HG02610 (cell line): ENCODE measurements around the gene GLT8D1.
A peak's percentile ranks its signal among the peaks of the same experiment; 100 is the strongest.

Source experiments
- ATAC-seq: cut with Tn5 transposase; IDR thresholded peaks from one replicate; pipeline ENCODE4 v1.9.1; 2021; ENCODE audit warnings: mild to moderate bottlenecking, moderate library complexity; ENCODE audit not compliant: unreplicated experiment

Gene GLT8D1

GRCh38 chr3:52712291-52713212 is 7.0 kb upstream of the GLT8D1 start:
- no peak for ATAC-seq

- ATAC-seq = no peak
Measured at GRCh38 chr3:52710512-52710911, 4.9 kb upstream of the GLT8D1 start.

DNA sequence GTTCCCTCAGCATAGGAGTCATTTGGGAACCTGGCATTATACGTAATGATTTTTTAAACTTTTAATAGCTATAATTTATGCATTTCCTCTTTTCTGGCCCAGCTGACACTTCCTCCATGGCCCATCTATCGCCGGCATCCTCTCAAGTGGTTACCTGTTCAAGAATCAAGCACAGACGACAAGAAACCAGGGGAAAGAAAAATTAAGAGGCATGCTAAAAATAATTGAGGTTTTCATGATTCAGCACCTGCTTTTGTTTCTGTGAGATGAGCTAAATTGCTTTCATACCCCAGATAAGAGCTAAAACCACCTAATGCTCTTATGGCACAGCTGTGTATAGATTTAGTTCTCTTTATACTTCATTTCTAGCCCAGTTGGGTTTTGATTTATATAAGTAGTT is 2.0 kb upstream of the GLT8D1 start:
- ATAC-seq = no peak

DNA sequence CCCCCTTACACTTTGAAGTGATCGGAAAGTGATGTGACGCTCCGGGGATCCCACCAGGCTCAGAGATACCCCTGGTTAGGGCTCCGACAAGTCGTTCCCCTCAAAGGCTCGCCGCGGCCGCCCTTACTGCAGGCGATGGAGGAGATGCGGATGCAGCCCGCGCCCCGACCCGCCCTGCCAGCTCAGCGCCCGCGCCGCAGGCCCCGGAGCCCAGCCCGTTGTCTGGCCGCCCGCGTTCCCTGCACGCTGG is 228 bp downstream of the GLT8D1 start:
- ATAC-seq = no peak

DNA sequence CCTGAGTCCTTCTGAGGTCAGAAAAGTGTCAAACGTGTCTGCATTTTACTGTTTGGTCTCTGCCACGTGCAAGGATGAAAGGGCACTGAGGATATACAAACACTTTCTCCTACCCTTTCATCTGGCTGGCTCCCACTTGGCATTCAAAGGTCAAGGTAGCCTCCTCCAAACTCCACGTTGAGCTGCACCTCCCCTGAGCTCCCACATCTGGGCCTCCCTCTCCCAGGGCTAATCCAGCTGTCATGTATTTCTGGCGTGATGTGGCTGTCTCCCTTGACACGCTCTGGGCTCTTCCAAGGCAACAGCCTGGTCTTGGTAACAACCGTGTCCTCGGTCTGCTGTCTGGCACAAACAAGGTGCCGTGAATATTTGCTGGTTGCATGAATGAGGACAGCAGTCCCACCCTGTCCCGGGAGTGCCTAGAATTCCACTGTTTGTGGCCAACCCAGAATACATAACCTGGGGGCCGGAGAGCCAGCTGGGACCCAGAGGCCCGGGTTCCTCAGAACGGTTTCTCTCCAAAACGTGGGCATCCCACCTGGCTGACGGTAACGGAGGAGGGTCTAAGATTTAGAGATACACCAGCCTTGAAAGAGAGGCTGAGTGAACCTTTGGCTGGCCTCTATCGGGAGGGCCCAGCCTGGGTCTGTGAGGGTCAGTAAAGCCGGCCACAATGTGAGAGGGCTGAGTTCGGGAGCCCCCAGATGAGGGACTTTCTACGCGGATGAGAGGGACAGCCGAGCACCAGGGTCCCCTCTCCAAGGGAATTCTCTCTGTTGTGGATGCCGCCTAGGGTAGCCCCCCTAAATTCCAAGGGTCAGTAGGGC is 767 bp downstream of the GLT8D1 start:
- no peak for ATAC-seq

DNA sequence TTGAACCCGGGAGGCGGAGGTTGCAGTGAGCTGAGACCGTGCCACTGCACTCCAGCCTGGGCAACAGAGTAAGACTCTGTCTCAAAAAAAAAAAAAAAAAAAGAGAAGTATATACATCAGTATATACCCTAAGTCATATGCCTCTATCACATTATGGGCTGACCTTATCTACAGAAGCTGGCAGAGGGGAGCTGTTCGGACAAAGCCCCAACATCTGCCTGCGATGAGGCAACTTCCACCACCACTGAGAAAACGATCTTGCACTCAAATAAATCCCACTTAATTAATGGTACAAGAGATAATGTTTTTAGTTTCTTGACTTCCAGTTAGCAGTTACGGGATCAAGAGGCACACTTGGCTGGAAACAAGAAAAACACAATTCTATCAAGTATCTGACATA is 2.2 kb downstream of the GLT8D1 start:
- ATAC-seq = no peak

GRCh38 chr3:52697632-52697965 is 8.0 kb downstream of the GLT8D1 start:
- no peak for ATAC-seq

DNA sequence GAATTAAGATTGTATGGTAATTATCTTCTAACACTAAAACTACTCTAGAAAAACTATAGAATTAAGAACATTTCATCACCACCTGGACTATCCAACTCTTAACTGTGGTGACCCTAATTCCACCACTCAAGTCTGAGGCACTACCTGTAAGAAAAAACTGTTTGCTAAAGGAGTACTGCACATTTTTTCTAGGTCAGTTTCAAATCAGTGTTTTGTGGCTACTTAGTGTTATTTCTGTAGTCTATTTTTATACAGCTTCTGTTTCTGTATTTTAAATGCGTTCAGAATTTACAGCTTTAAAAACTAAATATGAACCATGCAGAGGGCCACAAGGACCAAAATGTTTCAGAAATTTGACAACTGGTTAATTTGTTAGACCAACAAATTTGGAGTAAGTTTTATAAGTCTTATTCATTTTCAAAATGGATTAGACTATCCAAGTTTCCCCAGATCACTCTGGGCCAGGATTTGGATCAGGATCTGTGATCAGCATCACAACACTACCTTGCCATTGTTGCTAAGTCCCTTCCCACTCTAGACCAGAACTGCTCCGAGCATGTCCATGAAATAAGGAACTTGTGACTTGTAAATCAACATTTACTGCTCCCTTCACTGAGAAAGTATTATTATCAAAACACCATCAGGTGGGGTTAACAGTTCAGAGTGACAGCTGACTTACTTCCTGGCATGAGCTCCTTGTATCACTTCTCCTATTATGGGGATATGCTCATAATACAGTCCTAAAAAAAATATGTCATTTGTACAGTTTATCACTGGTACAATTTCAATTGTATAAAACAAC is 8.6 kb downstream of the GLT8D1 start:
- ATAC-seq = no peak

DNA sequence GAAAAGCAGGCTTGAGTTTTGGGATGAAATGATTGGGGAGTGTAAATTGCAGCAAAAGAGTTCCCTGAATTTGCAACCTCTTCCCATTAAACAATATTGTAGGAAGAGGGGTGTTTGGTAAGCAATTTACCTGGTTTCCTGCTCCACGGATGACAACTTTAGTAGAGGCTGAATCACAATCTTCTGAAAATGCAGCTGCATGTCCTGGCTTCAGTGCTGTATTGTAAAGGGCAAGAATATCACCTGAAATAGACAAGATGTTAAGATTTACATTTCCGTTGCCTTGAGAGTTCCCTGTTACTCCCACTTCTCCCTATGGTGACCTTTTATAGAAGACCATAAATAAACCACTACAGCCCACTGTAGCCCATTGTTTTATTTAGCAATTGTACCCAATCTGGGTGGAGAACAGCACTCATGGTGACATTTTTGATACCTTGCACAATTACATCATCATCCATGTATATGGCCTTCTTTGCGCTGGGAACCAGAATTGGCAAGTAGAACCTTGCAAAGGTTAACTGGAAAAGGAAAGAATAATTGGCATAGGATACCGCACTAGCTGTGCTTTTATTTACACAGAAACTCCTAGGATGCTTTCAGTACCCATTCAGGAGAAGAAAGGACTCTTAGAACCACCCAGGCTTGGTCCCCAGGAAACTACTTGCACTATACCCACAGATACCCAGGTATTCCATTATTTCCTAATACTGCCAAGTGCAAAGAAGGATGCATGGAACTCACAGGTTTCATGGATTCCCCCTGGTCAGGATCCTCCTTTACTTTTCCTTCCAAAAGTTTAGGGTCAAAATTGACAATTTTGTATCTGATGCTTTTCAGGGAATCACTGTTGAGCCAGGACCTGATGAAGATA is 9.6 kb downstream of the GLT8D1 start:
- ATAC-seq = no peak

DNA sequence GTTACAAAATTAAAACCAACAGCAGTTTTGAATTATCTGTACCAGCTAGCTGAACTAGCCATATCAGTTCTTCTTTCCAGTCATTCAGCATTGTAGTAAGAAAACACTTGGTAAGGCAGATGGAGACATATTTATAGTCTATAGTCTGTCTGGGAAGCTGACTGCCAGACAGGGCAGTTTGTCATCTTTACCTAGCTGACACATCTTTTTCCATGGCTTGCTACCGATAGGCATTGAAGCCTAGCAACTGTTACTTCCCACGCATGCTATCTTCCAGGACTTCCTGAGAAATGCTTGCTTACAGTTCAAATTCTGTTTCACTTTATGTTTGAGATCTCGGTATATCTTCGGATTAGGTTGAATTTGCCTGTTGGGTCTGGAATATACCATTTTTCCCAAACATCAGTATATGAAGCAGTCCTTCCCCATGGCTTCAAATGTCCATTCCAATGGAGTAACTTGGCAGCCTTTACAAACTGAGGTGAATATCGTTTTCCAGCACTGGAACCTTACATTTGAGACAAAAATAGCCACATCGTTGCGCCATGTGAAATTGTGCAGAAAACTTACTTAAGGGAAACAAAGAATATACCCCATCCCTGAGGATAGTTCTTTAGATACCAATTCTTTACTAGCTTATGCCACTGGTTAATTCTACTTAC is 10.9 kb downstream of the GLT8D1 start:
- ATAC-seq = no peak

DNA sequence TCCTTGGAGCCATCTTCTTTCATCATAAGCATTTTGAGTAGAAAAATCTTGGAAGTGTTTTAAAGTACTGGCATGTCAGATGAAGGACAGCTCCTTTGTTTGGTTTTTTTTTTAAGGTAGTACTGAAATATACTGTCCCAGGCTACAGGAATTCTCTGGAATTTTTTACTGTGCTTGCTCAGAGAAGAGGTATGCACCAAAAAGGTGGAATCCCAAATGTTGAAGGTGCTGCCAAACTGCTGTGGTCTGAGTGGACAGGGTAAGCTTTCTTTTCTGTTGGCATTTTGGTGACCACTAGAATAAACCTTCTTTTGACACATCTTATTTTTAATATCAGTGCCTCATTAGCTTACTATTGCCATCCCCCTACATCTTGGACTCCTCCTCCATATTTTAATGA is 12.5 kb downstream of the GLT8D1 start:
- no peak for ATAC-seq

GRCh38 chr3:52690560-52690959 is 15.0 kb downstream of the GLT8D1 start:
- no peak for ATAC-seq

- ATAC-seq = no peak
Measured at GRCh38 chr3:52689151-52689550, 16.4 kb downstream of the GLT8D1 start.

DNA sequence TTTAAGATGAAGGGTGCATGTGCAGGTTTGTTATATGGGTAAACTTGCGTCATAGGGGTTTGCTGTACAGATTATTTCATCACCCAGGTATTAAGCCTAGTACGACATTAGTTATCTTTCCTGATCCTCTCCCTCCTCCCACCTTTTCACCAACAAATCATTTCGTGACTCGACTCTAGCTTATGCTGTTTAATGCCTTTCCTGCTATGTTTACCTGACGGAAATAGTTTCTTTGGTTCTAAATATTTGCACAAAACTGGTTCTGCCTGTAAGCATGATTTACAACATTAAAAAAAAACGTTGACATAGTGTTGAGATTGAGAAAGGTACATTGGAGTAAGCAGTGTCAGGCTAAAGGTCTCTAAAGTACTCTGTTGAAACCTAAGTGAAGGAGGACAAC is 17.3 kb downstream of the GLT8D1 start:
- no peak for ATAC-seq

- peak; percentile 52 for ATAC-seq
Measured at GRCh38 chr3:52685709-52686691, 19.6 kb downstream of the GLT8D1 start, which contains the start of the genes GNL3 and PBRM1. GNL3 (plus strand) TSS chr3:52686032; CDS start chr3:52686093, 61 bp downstream. PBRM1 (minus strand) TSS chr3:52685913.

DNA sequence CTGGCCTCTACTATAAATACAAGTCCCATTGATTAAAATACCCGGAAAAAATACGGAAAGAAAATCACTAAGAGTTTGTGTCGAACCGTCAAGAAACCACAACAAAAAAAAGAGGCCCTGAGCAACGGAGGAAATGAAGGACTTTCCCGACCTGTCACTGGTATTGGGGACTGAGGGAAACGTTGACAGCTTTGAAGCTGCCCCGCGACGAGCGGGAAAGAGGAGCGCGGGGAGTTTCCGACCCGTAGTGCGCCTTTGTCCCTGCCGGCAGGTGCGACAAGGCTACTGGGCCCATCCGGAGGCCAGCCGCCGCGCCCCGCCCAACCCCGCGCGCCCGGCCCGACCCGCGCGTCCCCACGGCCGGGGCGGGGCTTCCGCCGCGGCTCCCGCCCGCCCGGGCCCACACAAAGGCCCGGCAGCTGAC is 20.3 kb downstream of the GLT8D1 start:
- peak; percentile 73 for ATAC-seq

DNA sequence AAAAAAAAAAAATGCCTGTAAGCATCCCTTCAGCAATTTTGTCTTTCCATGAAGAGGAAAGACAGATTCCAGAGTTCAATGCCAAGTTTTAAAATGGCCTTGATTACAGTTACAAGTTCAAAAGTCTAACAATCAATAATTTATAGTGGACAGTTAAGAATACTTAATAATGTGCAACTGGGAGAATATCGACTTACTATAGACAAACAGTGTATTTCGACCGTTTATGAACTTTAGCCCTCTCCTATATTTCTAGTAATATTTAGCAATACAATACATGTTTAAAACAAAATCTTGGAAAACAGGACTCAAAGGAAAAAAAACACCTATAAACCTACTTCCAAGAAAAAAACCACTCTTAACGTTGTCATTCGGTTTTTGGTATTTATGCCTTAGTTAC is 21.4 kb downstream of the GLT8D1 start:
- no peak for ATAC-seq

GRCh38 chr3:52683611-52684010 is 22.0 kb downstream of the GLT8D1 start:
- ATAC-seq = no peak

- ATAC-seq = peak; percentile 37
Measured at GRCh38 chr3:52682016-52682415, 23.6 kb downstream of the GLT8D1 start.
